Kidney glomerular epithelial cell (primary cell): ENCODE results near the gene G6PD.
A peak's percentile ranks its signal among the peaks of the same experiment; 100 is the strongest.

Source experiments
- DNase-seq: peaks from one replicate; lab custom pipeline; 2025; lab: John Stamatoyannopoulos, UW

Gene G6PD

GRCh38 chrX:154487518-154488290, 58.9 kb downstream of the G6PD start:
- DNase-seq: no peak

GRCh38 chrX:154486396-154487207, 60.0 kb downstream of the G6PD start, which contains the start of gene UBL4A:
Gene UBL4A (minus strand): TSS chrX:154486615. CDS start chrX:154486584, 31 bp downstream.
- DNase-seq: peak; percentile 37

DNA sequence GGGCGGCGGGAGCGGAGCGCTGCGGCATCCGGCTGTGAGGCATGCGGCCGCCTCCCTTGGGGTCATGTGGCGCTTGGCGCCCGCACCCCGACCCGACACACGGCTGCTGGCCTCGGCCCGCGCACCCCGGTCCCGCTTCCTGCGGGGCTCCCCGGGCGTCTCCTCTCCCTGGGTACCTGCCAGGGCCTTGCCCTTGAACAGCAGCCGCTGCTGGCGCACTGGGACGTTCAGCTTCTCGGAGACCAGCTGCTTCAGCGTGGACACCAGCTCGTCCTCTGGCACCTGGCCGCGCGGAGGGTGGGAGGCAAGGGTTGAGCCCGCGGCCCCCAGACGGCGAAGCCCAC, 60.6 kb downstream of the G6PD start:
- DNase-seq: no peak

- no peak for DNase-seq
Measured at GRCh38 chrX:154485150-154486051, 61.2 kb downstream of the G6PD start.

- no peak for DNase-seq
Measured at GRCh38 chrX:154484255-154485149, 62.1 kb downstream of the G6PD start.

DNA sequence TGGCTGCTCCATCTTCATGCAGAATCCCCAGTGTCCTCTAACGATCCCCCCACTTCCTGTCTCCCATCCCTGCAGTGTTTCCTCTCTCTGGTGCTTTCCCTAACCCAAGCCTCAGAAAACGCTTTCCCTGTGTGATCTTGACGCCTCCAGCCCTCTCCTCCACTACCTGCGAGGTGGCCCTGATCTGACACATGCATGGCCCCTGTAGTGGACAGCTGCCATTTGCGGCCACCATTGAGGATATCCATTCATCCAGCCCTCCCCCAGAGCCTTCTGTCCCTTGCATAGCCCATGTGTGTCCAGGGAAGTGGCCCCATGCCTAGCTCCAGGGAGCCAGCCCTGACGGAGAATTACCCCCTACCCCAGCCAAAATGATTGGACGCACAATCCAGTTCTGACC, 63.3 kb downstream of the G6PD start:
- DNase-seq: no peak

- no peak for DNase-seq
Measured at GRCh38 chrX:154482786-154483185, 63.9 kb downstream of the G6PD start.

DNA sequence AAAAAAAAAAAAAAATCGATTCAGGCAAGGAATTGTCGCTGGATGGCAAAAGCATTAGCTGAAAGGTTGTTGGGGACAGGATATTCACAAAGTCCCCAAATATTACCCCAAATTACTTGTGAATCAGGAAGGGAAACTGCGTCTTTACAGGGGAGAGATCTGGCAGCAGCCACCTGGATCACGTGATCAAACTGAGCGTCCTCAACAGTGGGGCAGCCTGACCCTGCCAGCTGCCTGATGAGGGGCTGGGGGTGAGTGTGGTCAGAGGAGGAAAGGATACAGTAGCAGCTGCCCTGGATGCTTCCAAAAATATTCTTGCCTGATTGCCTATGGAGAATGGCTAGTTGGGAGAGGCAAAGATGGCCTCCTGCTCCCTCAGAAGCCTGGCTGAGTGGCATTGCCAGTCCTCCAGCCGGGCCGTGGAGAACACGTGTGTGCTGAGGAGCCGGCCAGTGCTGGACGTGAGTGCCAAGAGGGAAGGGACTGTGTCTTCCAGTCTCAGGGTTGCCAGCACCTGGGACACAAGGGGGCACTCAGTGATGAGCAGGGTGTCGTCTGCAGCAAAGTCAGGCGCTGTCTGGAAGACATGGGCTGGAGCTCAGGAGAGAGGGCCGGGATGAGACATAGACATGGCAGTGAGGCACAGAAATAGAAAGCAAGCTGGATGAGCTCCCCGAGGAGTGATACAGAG, 64.6 kb downstream of the G6PD start:
- DNase-seq: no peak
